Tibial nerve (tissue), 4 donors: ENCODE measurements around the gene MTA2.

Source experiments
- CTCF ChIP-seq, 5 experiments: fragments of 200-600 bp in 3 of 5; fragments of 450-650 bp in 2 of 5; sonication (generic) in 3 of 5; IDR thresholded peaks; one replicate each; pipeline ENCODE4 v1.5.1; 2016 to 2019; ENCODE audit warnings: antibody characterized with exemption in 5 of 5, mild to moderate bottlenecking in 3 of 5, moderate library complexity in 2 of 5
- EP300 ChIP-seq, 2 donors: sonication (generic); formaldehyde crosslinking; IDR thresholded peaks; one replicate each; pipeline ENCODE4 v1.6.1; 2017; ENCODE audit warnings: antibody characterized with exemption in 2 of 2, mild to moderate bottlenecking in 1 of 2
- POLR2A ChIP-seq, 2 donors: fragments of 450-650 bp; IDR thresholded peaks; one replicate each; pipeline ENCODE4 v1.6.1; 2017; ENCODE audit warnings: antibody characterized with exemption in 2 of 2, mild to moderate bottlenecking in 2 of 2, moderate library complexity in 2 of 2

GRCh38 chr11:62648967-62649364 is 47.3 kb upstream of the MTA2 start:
- no peak for TF ChIP-seq POLR2A (IDR thresholded peaks at IDR 0.05)
- no peak for TF ChIP-seq CTCF (IDR thresholded peaks at IDR 0.05)
- no peak for TF ChIP-seq EP300 (IDR thresholded peaks at IDR 0.05)
